Hepatocyte (in vitro differentiated cells): ENCODE results near the gene BCL3.

Experiments used
- CTCF ChIP-seq: fragments of 200-600 bp; sonication (generic); IDR thresholded peaks from 2 replicates; pipeline ENCODE4 v1.5.1; 2016; ENCODE audit warnings: antibody characterized with exemption, mild to moderate bottlenecking; ENCODE audit not compliant: poor library complexity
- EZH2 ChIP-seq: fragments of 200-600 bp; sonication (generic); IDR thresholded peaks from 2 replicates; pipeline ENCODE4 v1.6.1; 2016; ENCODE audit warnings: antibody characterized with exemption, mild to moderate bottlenecking, borderline replicate concordance

DNA sequence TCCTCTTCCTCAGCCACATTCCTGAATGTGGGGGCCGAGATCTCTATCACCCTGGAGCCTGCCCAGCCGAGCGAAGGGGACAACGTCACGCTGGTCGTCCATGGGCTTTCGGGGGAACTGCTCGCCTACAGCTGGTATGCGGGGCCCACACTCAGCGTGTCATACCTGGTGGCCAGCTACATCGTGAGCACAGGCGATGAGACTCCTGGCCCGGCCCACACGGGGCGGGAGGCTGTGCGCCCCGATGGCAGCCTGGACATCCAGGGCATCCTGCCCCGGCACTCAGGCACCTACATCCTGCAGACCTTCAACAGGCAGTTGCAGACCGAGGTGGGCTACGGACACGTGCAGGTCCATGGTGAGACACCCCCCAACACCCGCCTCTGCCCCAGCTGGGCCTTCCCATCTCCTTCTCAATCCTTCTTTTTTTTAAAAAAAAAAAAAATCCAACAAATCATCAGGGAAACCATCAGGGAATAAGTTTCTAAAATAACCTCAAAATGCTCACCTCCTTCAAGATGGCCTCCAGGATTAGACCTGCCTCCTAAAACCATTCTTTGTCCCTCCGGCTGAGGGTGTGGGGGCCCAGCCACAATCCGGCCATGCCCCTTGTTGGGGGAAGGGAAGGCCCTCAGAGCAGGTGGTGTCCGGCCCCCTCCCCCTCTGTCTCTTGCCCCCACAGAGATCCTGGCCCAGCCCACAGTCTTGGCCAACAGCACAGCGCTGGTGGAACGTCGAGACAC, 45.0 kb upstream of the BCL3 start:
- TF ChIP-seq CTCF (no peak), EZH2 (no peak)
